ENCODE measurements around the gene CLEC16A. TPM values are rescaled to one million over a fixed set of nuclear protein-coding genes. Genes with fewer than 3 reads are reported as not detected.

The CLEC16A gene
- total RNA-seq, 2 donors from 2014 or later, result 31.1 to 32.0 TPM

- H3K36me3 Mint-ChIP-seq (ENCODE audit: low read depth), result peaks cover 3% of the 10 kb centered on the region
- no peak overlapping the region for H3K4me3 Mint-ChIP-seq
- DNase-seq (no peak), ATAC-seq (no peak)
- H3K9me3 ChIP-seq (ENCODE audit: control insufficient read depth, low read length, poor library complexity, severe bottlenecking), result no peaks in the 10 kb centered on the region
- H3K4me1 Mint-ChIP-seq, result peaks cover 11% of the 10 kb centered on the region
- no peak overlapping the region for H3K27ac Mint-ChIP-seq
- no peaks in the 10 kb centered on the region for H3K27me3 Mint-ChIP-seq
Observed at GRCh38 chr16:11182411-11182810, 238.0 kb downstream of the CLEC16A start.

- DNase-seq (no peak), ATAC-seq (peak; percentile 36)
- no peak overlapping the region for H3K4me3 Mint-ChIP-seq
- peak overlapping the region; percentile 45 for H3K27ac Mint-ChIP-seq
- H3K9me3 ChIP-seq (ENCODE audit: control insufficient read depth, low read length, poor library complexity, severe bottlenecking), result no peaks in the 10 kb centered on the region
- peaks cover 11% of the 10 kb centered on the region for H3K4me1 Mint-ChIP-seq
- peaks cover 3% of the 10 kb centered on the region for H3K36me3 Mint-ChIP-seq (ENCODE audit: low read depth)
- no peaks in the 10 kb centered on the region for H3K27me3 Mint-ChIP-seq
Observed at GRCh38 chr16:11183035-11183812, 238.9 kb downstream of the CLEC16A start.

GRCh38 chr16:11183951-11184350 lies 239.6 kb downstream of the CLEC16A start:
- Mint-ChIP-seq H3K4me1 (peaks cover 12% of the 10 kb centered on the region), H3K36me3 (ENCODE audit: low read depth) (peaks cover 3% of the 10 kb centered on the region), H3K27ac (peak overlapping the region; percentile 45), H3K4me3 (no peak overlapping the region), H3K27me3 (no peaks in the 10 kb centered on the region)
- ATAC-seq, result no peak
- H3K9me3 ChIP-seq (ENCODE audit: control insufficient read depth, low read length, poor library complexity, severe bottlenecking), result no peaks in the 10 kb centered on the region
- DNase-seq, result no peak

- DNase-seq (no peak), ATAC-seq (no peak)
- H3K27ac Mint-ChIP-seq, result no peak overlapping the region
- H3K4me1 Mint-ChIP-seq, result peaks cover 8% of the 10 kb centered on the region
- H3K9me3 ChIP-seq (ENCODE audit: control insufficient read depth, low read length, poor library complexity, severe bottlenecking), result no peaks in the 10 kb centered on the region
- no peaks in the 10 kb centered on the region for H3K36me3 Mint-ChIP-seq (ENCODE audit: low read depth)
- H3K4me3 Mint-ChIP-seq, result no peak overlapping the region
- H3K27me3 Mint-ChIP-seq, result no peaks in the 10 kb centered on the region
Observed at GRCh38 chr16:11187522-11188023, 243.2 kb downstream of the CLEC16A start.

GRCh38 chr16:11188801-11189740 lies 244.7 kb downstream of the CLEC16A start:
- DNase-seq, result no peak
- Mint-ChIP-seq H3K27me3 (no peaks in the 10 kb centered on the region), H3K4me1 (peaks cover 8% of the 10 kb centered on the region), H3K36me3 (ENCODE audit: low read depth) (peaks cover 2% of the 10 kb centered on the region), H3K4me3 (no peak overlapping the region), H3K27ac (no peak overlapping the region)
- no peaks in the 10 kb centered on the region for H3K9me3 ChIP-seq (ENCODE audit: control insufficient read depth, low read length, poor library complexity, severe bottlenecking)
- no peak for ATAC-seq

- Mint-ChIP-seq H3K36me3 (ENCODE audit: low read depth) (peaks cover 2% of the 10 kb centered on the region), H3K4me3 (no peak overlapping the region), H3K27ac (peak overlapping the region; percentile 69), H3K27me3 (no peaks in the 10 kb centered on the region), H3K4me1 (peaks cover 12% of the 10 kb centered on the region)
- H3K9me3 ChIP-seq (ENCODE audit: control insufficient read depth, low read length, poor library complexity, severe bottlenecking), result no peaks in the 10 kb centered on the region
- no peak for ATAC-seq
- no peak for DNase-seq
Observed at GRCh38 chr16:11190588-11191560, 246.5 kb downstream of the CLEC16A start.

GRCh38 chr16:11191665-11192064 lies 247.3 kb downstream of the CLEC16A start:
- H3K36me3 Mint-ChIP-seq (ENCODE audit: low read depth), result peaks cover 2% of the 10 kb centered on the region
- no peak overlapping the region for H3K27ac Mint-ChIP-seq
- H3K4me1 Mint-ChIP-seq, result peaks cover 13% of the 10 kb centered on the region
- ATAC-seq, result no peak
- DNase-seq, result no peak
- H3K4me3 Mint-ChIP-seq, result no peak overlapping the region
- no peaks in the 10 kb centered on the region for H3K9me3 ChIP-seq (ENCODE audit: control insufficient read depth, low read length, poor library complexity, severe bottlenecking)
- no peaks in the 10 kb centered on the region for H3K27me3 Mint-ChIP-seq

GRCh38 chr16:11193494-11193893 lies 249.1 kb downstream of the CLEC16A start:
- peaks cover 2% of the 10 kb centered on the region for H3K36me3 Mint-ChIP-seq (ENCODE audit: low read depth)
- no peak for ATAC-seq
- no peaks in the 10 kb centered on the region for H3K27me3 Mint-ChIP-seq
- H3K27ac Mint-ChIP-seq, result peak overlapping the region; percentile 67
- H3K4me3 Mint-ChIP-seq, result no peak overlapping the region
- peaks cover 15% of the 10 kb centered on the region for H3K4me1 Mint-ChIP-seq
- no peaks in the 10 kb centered on the region for H3K9me3 ChIP-seq (ENCODE audit: control insufficient read depth, low read length, poor library complexity, severe bottlenecking)
- DNase-seq, result no peak

- Mint-ChIP-seq H3K4me3 (no peak overlapping the region), H3K27ac (peak overlapping the region; percentile 45), H3K36me3 (ENCODE audit: low read depth) (peaks cover 2% of the 10 kb centered on the region), H3K27me3 (no peaks in the 10 kb centered on the region), H3K4me1 (peaks cover 15% of the 10 kb centered on the region)
- ATAC-seq, result no peak
- no peak for DNase-seq
- no peaks in the 10 kb centered on the region for H3K9me3 ChIP-seq (ENCODE audit: control insufficient read depth, low read length, poor library complexity, severe bottlenecking)
Observed at GRCh38 chr16:11194913-11195312, 250.5 kb downstream of the CLEC16A start.

GRCh38 chr16:11196286-11196828 lies 252.0 kb downstream of the CLEC16A start:
- Mint-ChIP-seq H3K36me3 (ENCODE audit: low read depth) (peaks cover 2% of the 10 kb centered on the region), H3K27ac (no peak overlapping the region)

GRCh38 chr16:11198375-11198774 lies 254.0 kb downstream of the CLEC16A start:
- Mint-ChIP-seq H3K27me3 (peaks cover 10% of the 10 kb centered on the region), H3K4me3 (no peak overlapping the region), H3K4me1 (peaks cover 17% of the 10 kb centered on the region), H3K36me3 (ENCODE audit: low read depth) (peaks cover 1% of the 10 kb centered on the region), H3K27ac (peak overlapping the region; percentile 9)
- no peak for DNase-seq
- H3K9me3 ChIP-seq (ENCODE audit: control insufficient read depth, low read length, poor library complexity, severe bottlenecking), result no peaks in the 10 kb centered on the region
- no peak for ATAC-seq

More at GRCh38 chr16:11196286-11196828, 252.0 kb downstream of the CLEC16A start:
- H3K9me3 ChIP-seq (ENCODE audit: control insufficient read depth, low read length, poor library complexity, severe bottlenecking), result no peaks in the 10 kb centered on the region
- no peak for ATAC-seq
- H3K27me3 Mint-ChIP-seq, result peaks cover 4% of the 10 kb centered on the region
- H3K4me1 Mint-ChIP-seq, result peaks cover 15% of the 10 kb centered on the region
- no peak overlapping the region for H3K4me3 Mint-ChIP-seq
- DNase-seq, result no peak

GRCh38 chr16:11198828-11199227 lies 254.5 kb downstream of the CLEC16A start:
- peak overlapping the region; percentile 9 for H3K27ac Mint-ChIP-seq

More at GRCh38 chr16:11198828-11199227, 254.5 kb downstream of the CLEC16A start:
- no peak overlapping the region for H3K4me3 Mint-ChIP-seq
- DNase-seq (no peak), ATAC-seq (no peak)
- H3K4me1 Mint-ChIP-seq, result peaks cover 17% of the 10 kb centered on the region
- H3K36me3 Mint-ChIP-seq (ENCODE audit: low read depth), result no peaks in the 10 kb centered on the region
- peaks cover 10% of the 10 kb centered on the region for H3K27me3 Mint-ChIP-seq
- H3K9me3 ChIP-seq (ENCODE audit: control insufficient read depth, low read length, poor library complexity, severe bottlenecking), result no peaks in the 10 kb centered on the region

Data from T-helper 17 cell (primary cell).